CD4-positive, alpha-beta T cell (primary cell): ENCODE measurements around the gene MIXL1. TPM values are rescaled to one million over a fixed set of nuclear protein-coding genes. Genes with fewer than 3 reads are reported as not detected.
"Not testable (repeated sequence)": the region's sequence is repeated elsewhere in the genome, so short reads cannot be mapped to it uniquely, and the experiment has no call there.

Source experiments
- ATAC-seq: fragments of 200-7000 bp; cut with Tn5 transposase; one replicate; pipeline ENCODE4 v1.10.0; 2022; ENCODE audit warnings: mild to moderate bottlenecking; ENCODE audit not compliant: poor library complexity
- CTCF ChIA-PET: fragments of 350-600 bp; sonication (Branson Sonifier 250); formaldehyde crosslinking; loops from one replicate; lab custom pipeline; 2021; ENCODE audit warnings: antibody characterized with exemption, inconsistent platforms; lab: Charles Lee
- POLR2A ChIA-PET: fragments of 350-600 bp; sonication (Branson Sonifier 250); formaldehyde crosslinking; loops from one replicate; lab custom pipeline; 2021; ENCODE audit warnings: antibody characterized with exemption, inconsistent platforms; lab: Charles Lee
- DNase-seq, 14 experiments: peaks; one replicate each; pipeline ENCODE4 v3.0.0-alpha.2; 2013 to 2020; ENCODE audit warnings: mixed read lengths in 2 of 14
- H3K27ac ChIP-seq, 2 donors: one replicate each; pipeline versions ENCODE4 v1.5.1 to v1.7.0; 2013; ENCODE audit warnings: low read length in 2 of 2, low read depth in 1 of 2, mild to moderate bottlenecking in 1 of 2
- H3K27me3 ChIP-seq, 2 experiments: 1 replicate in 1 of 2; 2 replicates in 1 of 2; pipeline versions ENCODE4 v1.6.1 to v1.7.0; 2013; ENCODE audit warnings: low read length in 2 of 2, control low read depth in 1 of 2, mild to moderate bottlenecking in 1 of 2, moderate library complexity in 1 of 2; ENCODE audit not compliant: insufficient read depth in 2 of 2, control insufficient read depth in 1 of 2
- H3K36me3 ChIP-seq: one replicate; pipeline ENCODE4 v1.6.1; 2013; ENCODE audit warnings: low read length, control low read depth; ENCODE audit not compliant: insufficient read depth
- H3K4me1 ChIP-seq: one replicate; pipeline ENCODE4 v1.6.1; 2013; ENCODE audit warnings: low read length, control low read depth; ENCODE audit not compliant: insufficient read depth
- H3K4me3 ChIP-seq: one replicate; pipeline ENCODE4 v1.5.1; 2013; ENCODE audit warnings: mild to moderate bottlenecking, low read length, moderate library complexity
- H3K9me3 ChIP-seq, 2 experiments: 1 replicate in 1 of 2; 2 replicates in 1 of 2; pipeline versions ENCODE4 v1.6.1 to v1.7.0; 2013; ENCODE audit warnings: low read length in 2 of 2, mild to moderate bottlenecking in 2 of 2, control low read depth in 1 of 2, moderate library complexity in 1 of 2; ENCODE audit not compliant: control insufficient read depth in 1 of 2, insufficient read depth in 1 of 2
- H3K27ac Mint-ChIP-seq: one replicate; pipeline ENCODE4 v1.8.0; 2020; ENCODE audit warnings: mixed read lengths
- H3K27me3 Mint-ChIP-seq: one replicate; pipeline ENCODE4 v1.8.0; 2021; ENCODE audit warnings: mixed read lengths
- H3K36me3 Mint-ChIP-seq: one replicate; pipeline ENCODE4 v1.8.0; 2021; ENCODE audit warnings: low read depth, mixed read lengths
- H3K4me1 Mint-ChIP-seq: one replicate; pipeline ENCODE4 v1.8.0; 2021; ENCODE audit warnings: low read depth, mixed read lengths
- H3K4me3 Mint-ChIP-seq: one replicate; pipeline ENCODE4 v1.8.0; 2020; ENCODE audit warnings: mild to moderate bottlenecking, mixed read lengths
- H3K9me3 Mint-ChIP-seq: one replicate; pipeline ENCODE4 v1.8.0; 2020; ENCODE audit warnings: mixed read lengths
- CTCF ChIP-seq: fragments of 200-600 bp; IDR thresholded peaks from one replicate; pipeline ENCODE4 v1.8.0; 2022; ENCODE audit warnings: antibody characterized with exemption, mild to moderate bottlenecking
- intact Hi-C, 2 experiments: fragments of 100-400 bp; cut with DNase I in 1 of 2; cut with micrococcal nuclease in 1 of 2; formaldehyde crosslinking; loops; one replicate each; pipeline versions ENCODE4 v1.15.1 to v1.9.0; 2023 to 2025; cut with DNase I, micrococcal nuclease
- total RNA-seq, 174 experiments: library from RNA in 2 of 174; stranded (reverse) in 2 of 174; gene quantifications; one replicate each; pipeline ENCODE4 v1.2.3 and lab custom pipeline; 2021 to 2026

MIXL1 gene
- total RNA-seq, 2 experiments from 2014 or later, result not detected

- intact Hi-C loops, result no loop called here
- Mint-ChIP-seq H3K27me3 (no peaks in the 10 kb centered on the region), H3K9me3 (no peaks in the 10 kb centered on the region), H3K27ac (no peak overlapping the region), H3K36me3 (peaks cover 30% of the 10 kb centered on the region), H3K4me1 (no peaks in the 10 kb centered on the region), H3K4me3 (no peak overlapping the region)
- DNase-seq (no peak), ATAC-seq (no peak)
- H3K27me3 ChIP-seq, result no peaks in the 10 kb centered on the region
- no peak overlapping the region for H3K4me3 ChIP-seq
- no peaks in the 10 kb centered on the region for H3K4me1 ChIP-seq
- no peaks in the 10 kb centered on the region for H3K9me3 ChIP-seq
- H3K36me3 ChIP-seq, result no peaks in the 10 kb centered on the region
- ChIA-PET CTCF (no interaction called here), POLR2A (no interaction called here)
- TF ChIP-seq CTCF, result no peak
- H3K27ac ChIP-seq, result no peak overlapping the region
Observed at GRCh38 chr1:226268421-226269124, 45.1 kb downstream of the MIXL1 start.

GRCh38 chr1:226272233-226272902, 48.9 kb downstream of the MIXL1 start:
- H3K36me3 ChIP-seq, H3K9me3 Mint-ChIP-seq, intact Hi-C loops, H3K4me1 ChIP-seq, H3K4me3 Mint-ChIP-seq, H3K4me1 Mint-ChIP-seq, H3K27ac ChIP-seq, H3K27ac Mint-ChIP-seq, H3K27me3 ChIP-seq, DNase-seq, H3K9me3 ChIP-seq, H3K27me3 Mint-ChIP-seq, ATAC-seq, H3K4me3 ChIP-seq: not testable (repeated sequence)
- ChIA-PET POLR2A (interaction anchor here (0.8 kb wide), 1 partner anchor 37 kb away, joined by 3 read pairs; the partner anchor contains the start of gene LIN9), CTCF (interaction anchor here (0.5 to 0.6 kb wide), 2 partner anchors 13 to 1750 kb away, joined by 3 read pairs; no protein-coding TSS in a partner anchor)
- peaks cover 38% of the 10 kb centered on the region for H3K36me3 Mint-ChIP-seq

- Histone ChIP-seq H3K27me3 (no peaks in the 10 kb centered on the region), H3K9me3 (no peaks in the 10 kb centered on the region), H3K4me3 (no peak overlapping the region), H3K4me1 (no peaks in the 10 kb centered on the region), H3K27ac (no peak overlapping the region), H3K36me3 (no peaks in the 10 kb centered on the region)
- ChIA-PET POLR2A (no interaction called here), CTCF (no interaction called here)
- Mint-ChIP-seq H3K27ac (no peak overlapping the region), H3K4me3 (no peak overlapping the region), H3K36me3 (peaks cover 25% of the 10 kb centered on the region), H3K9me3 (no peaks in the 10 kb centered on the region), H3K4me1 (no peaks in the 10 kb centered on the region), H3K27me3 (no peaks in the 10 kb centered on the region)
- intact Hi-C loops, result no loop called here
- TF ChIP-seq CTCF, result no peak
- ATAC-seq (no peak), DNase-seq (no peak)
Observed at GRCh38 chr1:226274138-226274537, 50.7 kb downstream of the MIXL1 start.
